Stimulated activated CD8-positive, alpha-beta memory T cell treated with anti-CD3 and anti-CD28 coated beads, Interleukin-12 subunit alpha, Interleukin-12 subunit beta, amount 100 ng/mL, for 24 hours (primary cell): Measurements from ENCODE around the gene COL9A3.
"Not testable (repeated sequence)": the region's sequence is repeated elsewhere in the genome, so short reads cannot be mapped to it uniquely, and the experiment has no call there.

Experiments used
- DNase-seq: peaks from one replicate; pipeline ENCODE4 v3.0.0-alpha.2; 2020; ENCODE audit errors: extremely low read depth

The COL9A3 gene

DNA sequence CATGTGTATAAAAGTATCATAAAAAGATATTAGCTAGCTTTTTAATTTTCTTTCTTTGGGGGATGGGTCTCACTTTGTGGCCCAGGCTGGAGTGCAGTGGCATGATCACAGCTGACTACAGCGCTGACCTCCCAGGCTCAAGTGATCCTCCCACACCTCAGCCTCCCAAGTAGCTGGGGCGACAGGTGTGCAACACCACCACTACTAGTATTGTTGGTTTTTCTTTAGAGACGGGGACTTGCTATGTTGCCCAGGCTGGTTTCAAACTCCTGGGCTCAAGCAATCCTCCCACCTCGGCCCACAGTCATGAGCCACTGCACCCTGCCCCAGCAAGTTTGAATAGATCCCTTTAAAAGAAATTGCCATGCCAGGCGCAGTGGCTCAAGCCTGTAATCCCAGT, 38.3 kb downstream of the COL9A3 start:
- no peak for DNase-seq

DNA sequence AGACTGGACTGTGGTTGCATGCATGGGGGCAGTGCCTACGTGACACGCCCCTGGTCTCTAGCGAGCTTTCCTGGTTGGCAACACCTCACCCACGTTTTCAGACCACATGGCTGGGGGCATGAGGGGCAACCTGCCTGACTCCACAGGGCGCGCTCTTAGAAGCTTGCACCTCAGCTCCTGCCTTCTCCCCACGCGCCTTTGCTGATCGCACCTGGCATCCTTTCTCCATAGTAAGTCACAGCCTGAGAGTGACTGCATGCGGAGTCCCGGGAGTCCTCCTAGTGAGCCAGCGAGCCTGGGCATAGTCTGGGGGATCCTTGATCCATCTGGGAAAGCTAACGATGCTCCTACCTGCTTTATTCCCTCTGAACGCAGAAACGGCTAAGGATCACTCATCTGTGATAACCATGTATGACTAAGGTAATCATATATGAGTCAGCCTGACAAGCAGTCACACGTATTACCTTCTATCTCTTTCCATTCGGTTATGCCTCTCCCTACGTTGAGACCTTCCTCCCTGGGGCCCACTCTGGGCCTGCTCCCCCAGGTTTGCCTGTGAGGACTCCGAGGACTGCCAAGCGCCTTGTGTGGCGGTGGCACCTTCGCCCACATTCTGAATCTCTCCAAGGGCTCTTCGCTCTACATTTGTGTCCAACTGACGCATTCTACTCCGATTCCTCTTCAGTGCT, 40.2 kb downstream of the COL9A3 start:
- no peak for DNase-seq

DNA sequence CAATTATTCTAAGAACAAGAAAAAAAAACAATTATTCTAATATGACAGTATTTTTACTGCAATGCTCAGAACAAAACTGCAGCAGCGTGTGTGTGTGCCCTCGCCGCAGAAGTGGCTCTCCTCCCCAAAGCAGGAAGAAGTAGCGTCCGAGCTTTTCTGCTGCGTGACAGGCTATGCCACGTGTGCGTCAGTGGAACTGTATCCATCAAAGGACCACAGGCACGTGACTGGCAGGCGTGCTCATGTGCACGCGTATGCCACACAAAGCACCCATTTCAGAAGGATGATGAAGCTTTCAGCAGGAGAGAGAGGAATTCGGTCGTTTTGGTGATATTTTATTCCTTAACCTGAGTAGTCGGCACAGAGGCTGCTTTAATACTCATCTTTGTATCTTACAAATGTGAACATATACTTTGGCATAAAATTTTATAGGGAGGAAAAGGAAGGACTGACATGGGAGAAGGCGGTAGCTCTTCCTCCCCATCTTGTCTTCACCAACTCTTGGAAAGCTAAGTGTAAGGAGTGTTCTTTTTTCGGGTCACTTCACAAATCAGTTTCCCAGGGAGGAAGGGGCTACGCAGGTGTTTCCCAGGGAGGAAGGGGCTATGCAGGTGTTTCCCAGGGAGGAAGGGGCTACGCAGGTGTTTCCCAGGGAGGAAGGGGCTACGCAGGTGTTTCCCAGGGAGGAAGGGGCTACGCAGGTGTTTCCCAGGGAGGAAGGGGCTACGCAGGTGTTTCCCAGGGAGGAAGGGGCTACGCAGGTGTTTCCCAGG, 41.4 kb downstream of the COL9A3 start:
- DNase-seq = no peak

DNA sequence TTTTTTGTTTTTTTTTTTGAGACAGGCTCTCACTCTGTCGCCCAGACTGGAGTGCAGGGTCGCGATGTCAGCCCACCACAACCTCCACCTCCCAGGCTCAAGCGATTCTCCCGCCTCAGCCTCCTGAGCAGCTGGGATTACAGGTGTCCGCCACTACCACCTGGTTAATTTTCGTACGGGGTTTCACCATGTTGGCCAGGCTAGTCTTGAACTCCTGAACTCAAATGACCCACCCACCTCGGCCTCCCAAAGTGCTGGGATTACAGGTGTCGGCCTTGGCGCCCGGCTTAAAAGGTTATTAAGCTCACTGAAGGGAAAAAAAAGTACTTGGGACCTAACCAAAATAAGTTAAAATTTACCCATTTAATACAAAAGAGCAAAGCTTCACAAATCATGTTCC, 42.9 kb downstream of the COL9A3 start:
- DNase-seq = no peak

DNA sequence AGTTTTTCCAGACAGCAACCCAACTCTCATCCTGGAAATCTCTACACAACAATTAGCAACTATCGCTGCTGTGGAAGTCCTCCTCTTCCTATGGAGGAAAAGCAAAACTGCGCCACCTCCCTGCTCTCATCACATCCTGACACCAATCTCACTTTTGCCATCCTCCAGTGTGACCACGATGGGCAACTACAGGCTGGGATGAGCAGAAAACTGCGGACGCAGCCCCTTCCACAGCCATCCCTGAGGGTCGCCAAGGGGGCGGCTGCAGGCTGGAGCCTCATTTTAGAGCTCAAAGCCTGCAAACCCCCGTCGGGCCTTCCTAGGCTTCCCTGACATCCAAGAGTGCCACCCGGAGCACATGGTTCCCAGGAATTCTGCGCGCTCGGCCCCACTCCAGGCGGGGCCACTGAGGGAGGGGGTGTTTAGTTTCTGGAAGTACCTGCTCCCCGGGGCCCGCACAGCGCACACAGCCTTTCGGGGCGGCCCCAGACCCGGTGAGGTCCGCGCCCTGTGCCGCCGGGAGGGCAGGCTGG, 43.6 kb downstream of the COL9A3 start:
- DNase-seq = no peak

DNA sequence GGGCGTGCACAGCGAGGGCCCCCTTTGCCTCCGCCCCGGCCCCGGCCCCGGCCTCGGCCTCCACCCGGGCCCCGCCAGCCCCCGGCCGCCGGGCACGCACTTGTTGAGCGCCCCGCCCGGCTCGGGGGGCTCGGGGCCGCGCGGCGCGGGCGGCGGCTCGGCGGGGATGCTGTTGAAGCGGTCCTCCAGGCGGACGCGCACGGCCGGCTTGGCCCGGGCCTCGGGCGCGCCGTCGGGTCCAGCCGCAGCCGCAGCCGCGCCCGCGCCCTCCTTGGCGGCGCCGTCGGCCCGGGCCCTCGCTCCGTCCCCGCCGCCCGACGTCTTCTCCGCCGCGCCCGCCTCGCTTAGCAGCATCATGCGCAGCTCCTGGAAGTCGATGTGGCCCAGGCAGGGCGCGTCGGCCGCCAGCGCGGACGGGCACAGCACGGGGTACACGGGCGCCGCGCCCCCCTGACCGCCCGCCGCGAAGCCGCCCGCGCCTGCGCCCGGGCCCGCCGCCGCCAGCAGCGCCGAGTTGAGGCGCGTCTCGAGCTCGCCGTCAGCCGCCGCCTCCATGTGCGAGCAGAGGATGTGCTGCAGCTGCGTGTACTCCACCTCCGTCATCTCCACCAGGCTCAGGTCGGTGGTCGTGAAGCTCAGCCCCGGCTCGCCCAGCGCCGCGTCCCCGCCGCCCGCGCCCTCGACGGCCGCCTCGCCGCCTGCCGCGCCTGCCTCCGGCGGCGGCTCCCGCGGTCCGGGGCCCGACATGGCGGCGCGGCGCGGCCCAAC, 44.3 kb downstream of the COL9A3 start:
- no peak for DNase-seq

DNA sequence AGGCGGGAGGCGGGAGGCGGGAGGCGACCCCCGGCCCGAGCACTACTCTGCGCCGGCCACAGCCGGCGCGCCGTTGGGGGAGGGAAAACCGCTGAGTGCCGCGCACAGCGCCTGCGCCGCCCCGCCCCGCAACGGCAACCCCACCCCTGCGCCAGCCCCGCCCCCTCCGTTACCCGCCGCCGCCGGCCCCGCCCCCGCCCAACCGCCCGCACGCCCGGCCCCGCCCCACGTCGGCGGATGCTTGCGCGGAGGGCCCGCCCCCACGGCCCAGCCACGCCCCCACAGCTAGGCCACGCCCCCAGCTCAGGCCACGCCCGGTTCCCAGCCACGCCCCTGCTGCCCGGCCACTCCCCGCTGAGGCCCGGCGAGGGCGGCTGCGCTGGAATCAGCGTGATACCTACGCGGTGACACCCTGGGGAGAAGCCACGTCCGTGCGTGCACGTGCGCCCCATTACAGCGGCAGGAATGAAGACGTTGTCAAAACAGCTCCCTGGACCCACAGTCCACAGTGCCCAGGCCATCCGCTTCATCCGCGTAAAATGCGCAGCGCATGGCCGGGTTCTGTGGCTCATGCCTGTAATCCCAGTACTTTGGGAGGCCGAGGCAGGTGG, 45.0 kb downstream of the COL9A3 start, which contains the start of gene TCFL5:
Gene TCFL5, minus strand, starts transcription at position 97 of the 611 bp plus-strand sequence. CDS start 152 bp downstream, outside the sequence.
- peak; percentile 86 for DNase-seq

DNA sequence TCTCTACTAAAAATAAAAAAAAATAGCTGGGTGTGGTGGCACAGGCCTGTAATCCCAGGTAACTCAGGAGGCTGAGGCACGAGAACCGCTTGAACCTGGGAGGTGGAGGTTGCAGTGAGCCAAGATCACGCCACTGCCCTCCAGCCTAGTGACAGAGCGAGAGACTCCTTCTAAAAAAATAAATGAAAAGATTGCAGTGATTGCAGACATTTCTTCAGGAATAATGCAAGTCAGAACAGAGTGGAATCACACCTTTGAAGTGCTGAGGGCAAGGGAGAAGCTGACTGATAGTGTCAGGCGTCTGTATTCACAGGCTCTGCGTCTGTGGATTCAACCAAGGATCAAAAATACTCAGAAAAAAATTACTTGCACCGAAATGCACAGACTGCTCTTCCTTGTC, 47.4 kb downstream of the COL9A3 start:
- no peak for DNase-seq

DNA sequence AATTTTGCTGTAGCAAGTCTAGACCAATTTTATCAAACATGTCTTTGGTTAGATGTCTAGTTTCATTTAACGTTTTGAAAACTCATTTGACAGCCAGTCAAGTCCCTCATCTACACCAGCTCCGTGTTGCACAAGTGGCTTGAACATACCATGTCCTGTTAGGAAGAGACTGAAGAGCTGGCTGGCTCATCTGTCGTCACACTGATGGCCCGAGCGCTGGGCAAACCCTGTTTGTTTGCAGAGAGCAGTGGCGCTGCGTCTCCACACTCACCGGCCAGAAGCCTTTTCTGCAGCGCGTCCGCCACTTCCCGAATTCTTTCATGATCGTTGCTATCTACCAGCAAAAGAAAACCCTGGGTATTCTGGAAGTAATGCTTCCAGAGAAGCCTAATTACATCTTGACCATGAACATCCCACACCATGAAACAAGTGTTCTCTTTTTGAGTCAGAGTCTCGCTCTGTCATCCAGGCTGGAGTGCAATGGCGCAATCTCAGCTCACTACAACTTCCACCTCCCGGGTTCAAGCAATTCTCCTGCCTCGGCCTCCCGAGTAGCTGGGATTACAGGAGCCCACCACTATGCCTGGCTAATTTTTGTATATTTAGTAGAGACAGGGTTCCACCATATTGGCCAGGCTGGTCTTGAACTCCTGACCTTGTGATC, 55.5 kb downstream of the COL9A3 start:
- no peak for DNase-seq

DNA sequence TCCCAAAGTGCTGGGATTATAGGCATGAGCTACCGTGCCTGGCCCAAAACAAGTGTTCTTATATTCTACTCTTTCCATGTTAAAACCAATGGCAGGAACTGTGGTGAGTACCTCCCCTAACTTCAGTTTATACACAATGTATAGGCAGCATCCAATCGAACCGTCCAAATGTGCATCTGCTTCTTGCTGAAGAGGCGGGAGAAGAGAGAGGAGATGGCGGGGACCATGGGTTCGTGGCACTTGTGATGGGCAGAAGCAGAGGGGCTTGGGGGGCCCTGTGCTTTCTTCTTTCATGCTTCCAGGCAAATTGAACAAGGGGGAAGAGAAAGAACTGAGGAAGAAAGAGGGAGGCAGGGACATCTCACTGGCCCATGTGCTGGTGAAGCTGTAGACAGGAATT, 56.0 kb downstream of the COL9A3 start:
- DNase-seq = no peak

DNA sequence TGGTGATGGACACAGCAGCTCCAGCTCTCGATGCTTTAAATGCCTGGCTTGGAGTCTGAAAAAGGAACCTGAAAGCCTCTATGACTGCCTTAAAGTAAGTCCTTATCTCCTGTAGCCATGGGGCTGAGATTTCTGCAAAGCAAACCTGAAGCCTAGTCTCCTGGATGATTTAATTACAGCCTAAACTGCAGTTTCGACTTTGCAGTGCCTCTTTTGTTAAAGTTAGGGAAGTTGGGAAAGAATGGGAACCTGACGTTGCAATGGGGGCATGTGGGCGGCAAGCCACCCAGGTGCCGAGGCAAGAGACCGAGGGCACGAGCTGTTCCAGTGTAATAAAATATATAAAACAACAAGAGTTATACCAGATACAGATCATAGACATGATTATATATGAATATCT, 56.4 kb downstream of the COL9A3 start:
- DNase-seq = no peak

DNA sequence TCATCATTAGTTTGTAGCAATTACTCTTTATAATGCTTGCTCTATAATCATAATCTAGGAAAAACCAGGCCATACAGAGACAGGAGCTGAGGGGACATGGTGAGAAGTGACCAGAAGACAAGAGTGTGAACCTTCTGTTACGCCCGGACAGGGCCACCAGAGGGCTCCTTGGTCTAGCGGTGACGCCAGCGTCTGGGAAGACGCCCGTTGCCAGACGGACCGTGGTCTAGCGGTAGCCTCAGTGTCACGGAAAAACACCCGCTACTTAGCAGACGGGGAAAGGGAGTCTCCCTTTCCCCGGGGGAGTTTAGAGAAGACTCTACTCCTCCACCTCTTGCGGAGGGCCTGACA, 56.8 kb downstream of the COL9A3 start:
- DNase-seq = not testable (repeated sequence)

DNA sequence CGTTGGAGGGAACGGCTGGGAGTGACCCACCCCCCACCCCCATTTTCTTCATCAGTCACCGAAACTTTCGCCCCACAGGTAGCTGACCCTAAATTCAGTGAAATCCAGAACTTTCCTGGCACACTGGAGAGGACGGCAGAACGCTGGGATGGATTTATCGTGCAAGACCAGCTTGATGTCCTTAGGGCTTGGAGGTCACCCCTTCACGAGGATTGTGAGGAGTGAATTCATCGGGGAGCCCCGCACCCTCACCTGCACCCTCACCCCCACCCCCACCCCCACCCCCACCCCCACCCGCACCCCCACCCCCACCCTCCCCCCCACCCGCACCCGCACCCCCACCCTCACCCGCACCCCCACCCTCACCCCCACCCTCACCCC, 58.1 kb downstream of the COL9A3 start:
- DNase-seq = no peak

DNA sequence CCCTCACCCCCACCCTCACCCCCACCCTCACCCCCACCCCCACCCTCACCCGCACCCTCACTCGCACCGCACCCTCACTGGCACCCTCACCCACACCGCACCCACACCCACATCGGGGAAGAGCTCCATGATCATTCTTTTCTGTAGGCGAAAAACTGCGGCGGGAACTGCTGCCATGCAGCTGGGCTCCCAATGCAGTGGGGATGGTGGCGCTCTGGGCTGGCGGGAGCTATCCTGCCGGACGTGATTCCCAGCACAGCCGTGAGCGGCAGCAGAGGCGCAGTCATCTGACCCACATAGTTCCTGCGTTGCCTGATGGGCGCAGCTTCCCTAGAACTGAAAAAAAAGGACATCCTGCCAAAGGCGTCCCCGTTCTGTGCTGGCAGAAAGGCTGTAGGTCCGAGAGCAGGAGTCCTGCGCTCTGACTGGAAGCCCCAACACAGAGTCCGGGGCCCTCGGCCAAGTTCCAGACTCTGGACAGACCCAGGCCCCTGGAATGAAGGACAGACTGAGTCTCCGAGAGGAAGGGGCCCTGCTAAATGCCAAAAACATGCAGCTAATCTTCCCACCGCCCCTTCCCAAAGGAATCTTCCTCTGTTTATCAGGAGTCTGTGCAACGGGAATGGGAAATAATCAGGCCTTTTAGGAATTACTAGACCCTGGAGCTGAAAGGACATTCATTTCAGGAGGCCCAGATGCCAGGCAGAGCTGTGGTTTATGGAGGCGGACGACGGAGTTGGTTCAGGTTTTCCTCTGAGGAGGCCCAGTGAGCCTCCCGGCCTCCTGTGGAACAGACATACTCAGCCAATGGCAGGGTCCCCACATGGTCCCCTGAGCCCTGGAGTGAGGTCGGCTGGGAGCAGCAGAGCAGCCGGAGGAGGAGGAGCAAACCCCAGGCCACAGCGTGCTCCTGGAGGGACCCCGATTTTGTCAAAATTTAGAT, 58.8 kb downstream of the COL9A3 start:
- no peak for DNase-seq

DNA sequence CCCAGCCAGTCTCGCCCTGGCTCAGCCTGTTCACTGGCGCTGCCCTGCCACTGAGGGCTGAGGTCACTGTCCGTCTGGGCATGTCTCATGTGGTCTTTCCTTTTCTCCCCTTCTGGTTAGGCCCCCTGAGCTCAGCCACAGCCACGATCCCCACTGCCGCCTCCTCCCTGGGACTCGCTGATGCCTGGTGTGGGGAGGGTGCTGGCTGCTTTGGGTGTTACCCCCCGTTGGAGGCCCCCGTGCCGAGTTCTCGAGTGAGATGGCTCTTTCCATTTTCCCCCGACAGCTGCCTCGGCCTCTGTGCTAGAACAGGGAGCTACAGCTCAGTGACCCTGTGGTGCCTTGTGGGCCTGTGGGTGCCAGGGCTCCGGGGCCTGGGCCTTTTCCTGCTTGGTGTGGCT, 59.7 kb downstream of the COL9A3 start:
- DNase-seq = no peak

DNA sequence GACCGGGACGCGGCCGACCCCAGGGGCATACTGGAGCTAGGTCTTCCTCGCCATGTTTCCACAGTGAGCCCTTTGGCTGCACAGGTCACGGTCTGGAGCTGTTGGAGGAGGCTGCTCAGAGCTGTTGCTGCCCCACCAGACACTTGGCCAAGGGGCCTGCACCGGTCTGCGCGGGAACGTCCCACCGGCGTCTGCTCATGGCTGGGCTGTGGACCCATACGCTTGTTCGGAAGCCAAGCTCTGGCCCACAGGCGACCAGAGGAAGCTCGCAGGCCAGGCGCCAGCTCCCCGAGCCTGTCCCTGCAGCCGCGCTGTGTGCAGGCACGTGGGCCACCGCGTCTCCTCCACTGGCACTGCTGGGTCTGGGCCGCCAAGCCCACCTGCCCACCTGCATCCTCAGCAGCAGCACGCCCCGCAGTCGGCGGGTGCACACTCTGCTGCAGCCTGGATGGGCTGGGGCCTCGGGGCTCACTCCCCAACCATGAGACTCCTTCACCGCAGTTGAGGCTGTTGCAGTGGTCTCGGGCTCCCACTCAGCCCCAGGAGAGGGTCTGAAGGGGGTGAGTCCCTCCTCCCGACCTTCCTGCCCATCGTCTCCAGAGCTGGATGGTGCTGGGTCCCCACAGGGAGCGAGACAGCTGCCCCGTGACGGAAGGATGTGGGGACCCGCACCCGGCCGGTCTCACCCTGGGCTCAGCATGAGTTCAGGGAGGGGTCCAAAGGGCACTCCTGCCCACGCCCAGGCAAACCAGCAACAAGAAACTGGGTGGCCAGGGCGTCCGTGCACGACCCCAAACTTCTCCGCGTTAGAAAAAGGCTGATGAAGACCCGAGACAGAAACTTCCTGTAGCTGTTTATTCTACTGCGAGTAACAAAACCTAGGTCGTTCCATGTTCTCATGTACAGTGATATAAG, 60.3 kb downstream of the COL9A3 start:
- no peak for DNase-seq

DNA sequence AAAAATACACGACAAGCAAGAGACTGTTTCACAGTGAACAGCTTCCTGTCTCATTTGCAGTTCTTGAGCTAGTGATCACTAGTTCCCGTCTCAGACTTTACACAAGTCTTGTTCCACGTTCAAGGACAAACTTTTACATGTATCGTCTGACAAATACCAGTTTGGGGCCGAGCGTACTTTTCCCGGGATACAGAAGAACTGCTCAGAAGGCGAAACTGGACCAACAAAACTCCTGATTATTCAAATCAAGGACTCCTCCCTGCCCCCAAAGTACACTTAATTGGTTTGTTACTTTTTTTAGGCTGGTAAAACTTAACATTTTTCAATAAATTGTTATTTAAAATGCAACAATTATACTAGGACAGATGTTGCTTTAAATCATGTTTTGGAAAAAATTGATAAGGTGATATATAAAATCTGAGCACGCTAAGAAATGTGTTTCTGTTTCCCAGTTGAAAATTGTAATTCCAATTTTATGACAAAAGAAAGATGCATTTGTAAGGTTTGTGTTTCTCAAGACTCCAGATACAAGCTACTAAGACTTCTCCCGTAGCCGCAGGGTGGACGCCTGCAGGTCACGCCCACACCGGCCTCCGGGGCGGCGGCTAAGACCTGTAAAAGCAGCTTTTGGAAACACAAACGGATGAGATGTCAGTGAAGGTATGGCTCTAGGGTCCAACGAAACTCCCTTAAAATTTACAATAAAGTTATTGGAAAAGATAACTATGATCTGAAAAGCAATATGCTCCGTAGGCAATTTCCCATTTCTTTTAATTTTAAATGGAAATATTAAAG, 61.6 kb downstream of the COL9A3 start:
- no peak for DNase-seq
